Right atrium auricular region (tissue), 2 donors: ENCODE results near the gene TPP2. TPM values are rescaled to one million over a fixed set of nuclear protein-coding genes. Genes with fewer than 3 reads are reported as not detected.

Source experiments
- DNase-seq: peaks from one replicate; pipeline ENCODE4 v3.0.0-alpha.2; 2019; ENCODE audit warnings: low spot score
- H3K27ac ChIP-seq, 2 donors: fragments of 200-600 bp; sonication (generic); 1 replicate in 1 of 2; 2 replicates in 1 of 2; pipeline ENCODE4 v1.5.1; 2016 to 2019
- H3K27me3 ChIP-seq, 2 donors: fragments of 200-600 bp; sonication (generic); one replicate each; pipeline versions ENCODE4 v1.5.1 to v1.6.0; 2017 to 2019
- H3K36me3 ChIP-seq: fragments of 200-600 bp; sonication (generic); one replicate; pipeline ENCODE4 v1.5.1; 2016
- H3K4me1 ChIP-seq, 2 donors: fragments of 200-600 bp; sonication (generic); one replicate each; pipeline versions ENCODE4 v1.5.1 to v1.6.0; 2017 to 2019
- H3K4me3 ChIP-seq, 2 donors: fragments of 200-600 bp; sonication (generic); 1 replicate in 1 of 2; 2 replicates in 1 of 2; pipeline ENCODE4 v1.5.1; 2017 to 2019; ENCODE audit warnings: mild to moderate bottlenecking in 1 of 2, moderate library complexity in 1 of 2
- H3K9me3 ChIP-seq, 2 donors: fragments of 200-600 bp; sonication (generic); one replicate each; pipeline ENCODE4 v1.5.1; 2019
- CTCF ChIP-seq, 2 donors: fragments of 200-600 bp; sonication (generic); IDR thresholded peaks; one replicate each; pipeline ENCODE4 v1.5.1; 2019; ENCODE audit warnings: antibody characterized with exemption in 2 of 2
- total RNA-seq, 2 donors: library from RNA; depleted of rRNA; stranded (reverse); fragments of >200 nt; gene quantifications; one replicate each; pipeline ENCODE4 v1.1.0, GENCODE V29; 2016

TPP2 gene
- total RNA-seq, 2 donors from 2014 or later = 28.6 to 59.9 TPM

- no peak for TF ChIP-seq CTCF (IDR thresholded peaks at IDR 0.05)
- no peak for DNase-seq
- Histone ChIP-seq H3K9me3 (no peaks in the 10 kb centered on the region), H3K4me3 (no peak overlapping the region), H3K27me3 (no peaks in the 10 kb centered on the region), H3K27ac (no peak overlapping the region), H3K36me3 (peaks cover 27% of the 10 kb centered on the region), H3K4me1 (peaks cover 0 to 6% of the 10 kb centered on the region in 2 donors)
These were observed 12.9 kb downstream of the TPP2 start for GRCh38 chr13:102609696-102610095.

GRCh38 chr13:102610296-102610895 lies 13.6 kb downstream of the TPP2 start:
- no peak overlapping the region for H3K27ac ChIP-seq
- H3K36me3 ChIP-seq = peaks cover 24% of the 10 kb centered on the region
- no peak overlapping the region for H3K4me3 ChIP-seq
- no peak for DNase-seq
- no peak for TF ChIP-seq CTCF (IDR thresholded peaks at IDR 0.05)
- H3K9me3 ChIP-seq = no peaks in the 10 kb centered on the region
- peaks cover 0 to 6% of the 10 kb centered on the region in 2 donors for H3K4me1 ChIP-seq
- no peaks in the 10 kb centered on the region for H3K27me3 ChIP-seq

DNA sequence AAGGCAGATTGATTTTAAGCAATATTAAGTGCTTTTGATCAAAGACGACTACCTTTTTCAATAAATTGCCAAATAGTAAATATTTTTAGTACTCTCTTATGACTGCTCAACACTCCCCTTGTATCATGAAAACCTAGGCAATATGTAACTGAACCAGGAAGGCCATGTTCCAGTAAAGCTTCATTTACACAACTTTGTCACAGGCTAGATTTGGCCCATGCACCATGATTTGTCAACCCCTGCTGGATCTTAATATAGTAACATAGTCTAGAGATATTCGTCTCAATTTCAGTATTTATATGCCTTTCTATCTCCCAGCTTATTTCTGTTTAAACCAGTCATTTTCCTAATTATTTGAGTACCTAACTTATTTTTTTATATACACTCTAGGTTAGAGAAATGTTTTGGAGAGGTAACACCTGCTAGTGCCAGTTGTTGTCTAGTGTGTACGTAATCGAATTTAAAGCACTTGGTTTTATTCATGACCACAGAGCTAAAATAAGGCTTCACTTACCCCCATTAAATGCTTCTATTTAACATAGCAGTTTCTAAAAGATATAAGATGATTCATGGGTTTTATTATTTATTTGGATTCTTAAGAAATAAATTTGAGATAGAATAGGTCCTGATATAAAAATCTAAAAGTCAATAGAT lies 21.0 kb downstream of the TPP2 start:
- no peak for TF ChIP-seq CTCF (IDR thresholded peaks at IDR 0.05)
- no peak overlapping the region for H3K4me3 ChIP-seq
- no peaks in the 10 kb centered on the region for H3K27me3 ChIP-seq
- no peak for DNase-seq
- no peaks in the 10 kb centered on the region for H3K4me1 ChIP-seq
- no peak overlapping the region for H3K27ac ChIP-seq
- H3K9me3 ChIP-seq = no peaks in the 10 kb centered on the region
- H3K36me3 ChIP-seq = peaks cover 52% of the 10 kb centered on the region

- DNase-seq = no peak
- Histone ChIP-seq H3K9me3 (no peaks in the 10 kb centered on the region), H3K27ac (no peak overlapping the region), H3K36me3 (peaks cover 67% of the 10 kb centered on the region), H3K4me1 (no peaks in the 10 kb centered on the region), H3K27me3 (no peaks in the 10 kb centered on the region), H3K4me3 (no peak overlapping the region)
- no peak for TF ChIP-seq CTCF (IDR thresholded peaks at IDR 0.05)
These were observed 23.7 kb downstream of the TPP2 start for GRCh38 chr13:102620516-102620915.

- Histone ChIP-seq H3K9me3 (no peaks in the 10 kb centered on the region), H3K36me3 (peaks cover 62% of the 10 kb centered on the region), H3K27me3 (no peaks in the 10 kb centered on the region), H3K4me1 (no peaks in the 10 kb centered on the region), H3K27ac (no peak overlapping the region), H3K4me3 (no peak overlapping the region)
- TF ChIP-seq CTCF (IDR thresholded peaks at IDR 0.05) = no peak
- no peak for DNase-seq
These were observed 30.1 kb downstream of the TPP2 start for GRCh38 chr13:102626928-102627327.

DNA sequence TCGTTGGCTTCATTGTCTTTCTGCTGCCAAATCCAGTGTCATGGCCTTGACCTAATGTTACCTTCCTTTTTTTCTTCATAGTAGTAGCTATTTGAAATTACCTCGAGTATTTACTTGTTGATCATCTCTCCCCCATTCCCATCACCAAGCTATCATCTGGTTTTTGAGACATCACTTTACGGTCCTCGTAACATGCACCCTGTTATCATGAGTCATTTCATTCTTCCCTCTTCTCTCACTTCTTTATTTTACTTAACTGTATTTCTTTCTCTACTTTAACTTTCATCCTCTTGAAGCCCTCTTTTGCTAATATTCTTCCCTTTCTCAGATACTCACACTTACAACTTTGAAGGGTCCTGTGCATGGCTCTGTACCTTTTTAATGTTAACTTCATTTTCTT lies 31.8 kb downstream of the TPP2 start:
- H3K27ac ChIP-seq = no peak overlapping the region
- peaks cover 62% of the 10 kb centered on the region for H3K36me3 ChIP-seq
- no peak for TF ChIP-seq CTCF (IDR thresholded peaks at IDR 0.05)
- no peak for DNase-seq
- H3K27me3 ChIP-seq = no peaks in the 10 kb centered on the region
- H3K4me3 ChIP-seq = no peak overlapping the region
- no peaks in the 10 kb centered on the region for H3K9me3 ChIP-seq
- H3K4me1 ChIP-seq = no peaks in the 10 kb centered on the region
